GM12891 (cell line): ENCODE results near the gene SH3BP5L.
"Not testable (repeated sequence)": the region's sequence is repeated elsewhere in the genome, so short reads cannot be mapped to it uniquely, and the experiment has no call there.

Source experiments
- DNase-seq: peaks from one replicate; pipeline ENCODE4 v3.0.0; 2011; ENCODE audit warnings: low spot score; ENCODE audit not compliant: insufficient read length
- FAIRE-seq: peaks from 2 replicates; lab custom pipeline; 2011; peaks lifted over from hg19 to GRCh38; lab: Jason Lieb, UNC
- PAX5 ChIP-seq: IDR thresholded peaks from 2 replicates; pipeline ENCODE4 v1.6.1; 2011; ENCODE audit warnings: low read length, moderate library complexity, mild to moderate bottlenecking; ENCODE audit not compliant: insufficient read depth, severe bottlenecking
- POLR2A ChIP-seq: IDR thresholded peaks from 2 replicates; pipeline ENCODE4 v1.6.1; 2011; ENCODE audit warnings: low read depth, low read length, control low read depth
- POLR2AphosphoS5 ChIP-seq: IDR thresholded peaks from 2 replicates; pipeline ENCODE4 v1.6.1; 2011; ENCODE audit warnings: low read depth, low read length, control low read depth
- POU2F2 ChIP-seq: IDR thresholded peaks from 2 replicates; pipeline ENCODE4 v1.6.1; 2011; ENCODE audit warnings: low read depth, mild to moderate bottlenecking, control low read depth, low read length, moderate library complexity
- SPI1 ChIP-seq: IDR thresholded peaks from 2 replicates; pipeline ENCODE4 v1.6.1; 2011; ENCODE audit warnings: low read depth, low read length, control low read depth
- TAF1 ChIP-seq: IDR thresholded peaks from 2 replicates; pipeline ENCODE4 v1.6.1; 2011; ENCODE audit warnings: low read depth, low read length, control low read depth

Gene SH3BP5L

DNA sequence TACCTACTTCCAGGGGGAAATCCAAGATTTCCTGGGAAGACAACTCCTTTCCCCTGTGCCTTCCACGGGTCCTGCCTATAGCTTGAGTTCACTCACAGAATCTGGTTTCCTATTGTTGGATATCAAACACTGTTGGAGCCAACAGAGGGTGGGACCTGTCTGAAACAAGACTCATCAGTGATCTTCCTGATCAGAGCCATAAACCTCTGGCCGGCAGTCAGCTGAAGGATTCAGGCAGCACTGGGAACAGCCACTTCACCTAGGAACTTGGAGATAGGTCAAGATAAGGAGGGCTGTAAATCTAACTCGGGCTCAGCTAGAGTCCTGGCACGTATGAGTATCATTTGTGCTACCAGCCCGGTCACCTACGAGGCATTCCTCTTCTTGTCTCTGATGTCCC, 23.3 kb downstream of the SH3BP5L start:
- TF ChIP-seq PAX5, result no peak
- TF ChIP-seq POLR2A, result no peak
- no peak for TF ChIP-seq POU2F2
- TF ChIP-seq TAF1, result no peak
- no peak for TF ChIP-seq POLR2AphosphoS5
- TF ChIP-seq SPI1, result no peak
- DNase-seq (no peak), FAIRE-seq (no peak)

DNA sequence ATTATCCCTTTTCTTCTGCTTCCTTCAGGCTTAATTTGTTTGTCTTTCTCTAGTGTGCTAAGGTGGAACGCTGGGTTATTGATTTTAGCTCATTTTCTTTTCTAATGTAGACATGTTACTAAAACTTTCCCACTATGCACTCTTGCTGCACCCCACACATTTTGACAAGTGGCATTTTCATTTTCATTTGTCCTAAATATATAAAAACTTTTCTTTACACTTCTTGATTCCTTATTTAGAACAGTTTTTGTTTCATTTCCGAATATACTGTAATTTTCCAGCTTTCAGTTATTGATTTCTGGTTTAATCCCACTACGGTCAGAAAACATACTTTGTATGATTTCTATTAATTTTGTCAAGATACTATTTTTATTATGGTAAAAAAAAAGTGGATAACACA, 25.3 kb downstream of the SH3BP5L start:
- DNase-seq (no peak), FAIRE-seq (no peak)
- no peak for TF ChIP-seq POU2F2
- no peak for TF ChIP-seq SPI1

DNA sequence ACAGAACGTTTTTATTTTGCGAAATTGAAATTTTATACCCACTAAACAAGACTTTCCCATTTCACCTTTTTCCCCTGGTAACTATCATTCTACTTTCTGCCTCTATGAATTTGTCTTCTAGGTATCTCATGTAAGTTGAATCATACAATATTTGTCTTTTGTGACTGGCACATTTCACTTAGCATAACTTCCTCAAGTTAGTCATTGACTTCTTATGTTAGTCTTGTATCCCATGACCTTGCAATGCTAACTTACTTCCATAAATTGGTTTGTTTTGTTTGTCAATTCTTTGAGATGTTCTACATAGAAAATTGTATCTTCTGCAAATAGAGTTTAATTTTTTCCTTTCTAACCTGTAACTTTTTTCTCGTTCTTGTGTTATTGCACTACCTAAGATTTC, 26.9 kb downstream of the SH3BP5L start:
- no peak for TF ChIP-seq POLR2A
- TF ChIP-seq TAF1, result no peak
- TF ChIP-seq POLR2AphosphoS5, result no peak
- TF ChIP-seq PAX5, result no peak
- no peak for TF ChIP-seq POU2F2
- TF ChIP-seq SPI1, result no peak
- DNase-seq (no peak), FAIRE-seq (no peak)

DNA sequence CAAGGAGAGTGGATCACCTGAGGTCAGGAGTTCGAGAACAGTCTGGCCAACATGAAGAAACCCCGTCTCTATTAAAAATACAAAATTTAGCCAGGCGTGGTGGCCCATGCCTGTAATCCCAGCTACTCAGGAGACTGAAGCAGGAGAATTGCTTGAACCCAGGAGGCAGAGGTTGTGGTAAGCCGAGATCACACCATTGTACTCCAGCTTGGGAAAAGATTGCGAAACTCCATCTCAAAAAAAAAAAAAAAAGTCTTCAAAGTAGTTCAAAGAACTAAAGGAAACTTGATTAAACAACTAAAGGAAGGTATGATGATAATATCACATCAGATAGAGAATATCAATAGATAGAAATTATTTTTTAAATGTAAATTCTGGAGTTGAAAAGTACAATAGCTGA, 31.1 kb downstream of the SH3BP5L start:
- DNase-seq, FAIRE-seq: not testable (repeated sequence)

- DNase-seq, result no peak
- TF ChIP-seq TAF1, result no peak
- no peak for TF ChIP-seq PAX5
- TF ChIP-seq SPI1, result no peak
- TF ChIP-seq POLR2A, result no peak
- no peak for TF ChIP-seq POU2F2
- TF ChIP-seq POLR2AphosphoS5, result no peak
- FAIRE-seq, result peak; percentile 70
These were observed 32.1 kb downstream of the SH3BP5L start for GRCh38 chr1:248793592-248793991.

DNA sequence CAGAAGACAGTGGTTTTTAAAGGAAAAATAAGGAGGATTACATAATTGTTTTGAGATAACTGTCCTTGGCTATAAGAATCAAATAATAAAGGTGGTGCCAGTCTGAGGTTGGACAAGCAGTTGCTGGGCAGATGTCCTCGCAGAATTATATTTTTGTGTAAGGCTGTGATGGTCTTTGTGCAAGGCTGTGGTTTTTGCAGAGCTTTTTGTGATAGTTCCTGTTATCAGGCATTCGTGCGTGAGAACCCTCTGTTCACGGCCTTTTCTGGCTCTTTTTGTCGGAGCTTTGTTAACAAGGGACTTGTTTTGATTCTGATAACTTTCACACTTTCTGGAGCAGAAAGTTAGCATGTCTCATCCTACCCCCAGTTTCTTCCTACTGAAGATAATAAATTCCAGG, 33.4 kb downstream of the SH3BP5L start:
- FAIRE-seq (no peak), DNase-seq (no peak)
- TF ChIP-seq SPI1 (no peak), TAF1 (no peak), PAX5 (no peak), POU2F2 (no peak), POLR2AphosphoS5 (no peak), POLR2A (no peak)

GRCh38 chr1:248791010-248791409, 34.7 kb downstream of the SH3BP5L start:
- TF ChIP-seq POLR2A (no peak), PAX5 (no peak), SPI1 (no peak)
- FAIRE-seq (no peak), DNase-seq (no peak)

- no peak for DNase-seq
- no peak for TF ChIP-seq POLR2AphosphoS5
- TF ChIP-seq PAX5, result no peak
- no peak for TF ChIP-seq POLR2A
- TF ChIP-seq POU2F2, result no peak
- no peak for TF ChIP-seq TAF1
- TF ChIP-seq SPI1, result no peak
- FAIRE-seq, result no peak
These were observed 35.3 kb downstream of the SH3BP5L start for GRCh38 chr1:248790456-248790855.

GRCh38 chr1:248789337-248789736, 36.4 kb downstream of the SH3BP5L start:
- not testable (repeated sequence) for FAIRE-seq, DNase-seq

DNA sequence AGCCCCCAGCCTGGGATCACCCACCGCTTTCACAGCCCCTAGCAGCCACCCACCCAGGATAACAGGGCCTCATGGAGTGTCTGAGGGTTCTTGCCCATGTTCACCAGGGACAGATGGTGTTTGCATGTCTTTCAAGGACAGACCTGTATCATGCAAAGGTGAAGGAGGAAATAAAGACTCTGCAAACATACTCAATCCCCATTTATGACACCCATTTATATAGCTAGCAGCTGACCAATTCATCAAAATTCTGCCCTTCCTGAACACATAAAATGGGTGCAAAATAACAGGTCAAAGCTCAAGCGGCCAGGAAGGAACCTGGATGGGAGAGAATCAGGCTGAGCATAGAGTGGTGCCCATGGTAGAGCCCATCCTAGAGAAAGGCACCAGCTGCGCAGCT, 37.4 kb downstream of the SH3BP5L start:
- FAIRE-seq (no peak), DNase-seq (no peak)
- TF ChIP-seq POU2F2 (no peak), SPI1 (no peak), TAF1 (no peak), PAX5 (no peak), POLR2AphosphoS5 (no peak), POLR2A (no peak)

DNA sequence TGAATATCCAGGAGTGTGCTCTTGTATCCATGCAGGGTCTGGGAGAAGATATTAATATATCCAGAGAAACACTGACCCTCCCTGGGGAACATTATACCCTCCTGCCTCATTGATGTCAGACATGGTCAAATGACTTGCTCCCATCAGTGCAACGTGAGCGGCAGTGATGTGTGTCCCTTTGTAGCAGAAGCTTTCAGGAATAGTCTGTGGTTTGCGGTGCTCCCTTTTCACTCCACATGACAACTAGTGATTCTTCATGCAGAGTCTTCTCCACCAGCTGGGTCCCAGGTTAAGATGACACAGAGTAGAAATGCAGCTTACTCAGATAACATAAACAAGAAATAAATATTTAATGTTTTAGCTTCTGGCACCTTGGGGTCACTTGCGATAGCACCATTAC, 38.3 kb downstream of the SH3BP5L start:
- TF ChIP-seq POLR2AphosphoS5 (no peak), SPI1 (no peak), POU2F2 (no peak), TAF1 (no peak), PAX5 (no peak), POLR2A (no peak)
- DNase-seq, result no peak
- no peak for FAIRE-seq

GRCh38 chr1:248786156-248786555, 39.6 kb downstream of the SH3BP5L start:
- DNase-seq (no peak), FAIRE-seq (no peak)
- TF ChIP-seq POU2F2 (no peak), PAX5 (no peak), SPI1 (no peak), TAF1 (no peak), POLR2AphosphoS5 (no peak), POLR2A (no peak)
